PFSK-1 (cell line): Measurements from ENCODE around the gene NOX3.
A peak's percentile ranks its signal among the peaks of the same experiment; 100 is the strongest.

Source experiments
- FOXP2 ChIP-seq: optimal IDR thresholded peaks from 2 replicates; pipeline ENCODE3; 2011; ENCODE audit warnings: borderline replicate concordance, control low read depth, inconsistent platforms; ENCODE audit not compliant: insufficient read depth; ENCODE audit errors: extremely low read length, extremely low read depth
- POLR2AphosphoS5 ChIP-seq: IDR thresholded peaks from 2 replicates; pipeline ENCODE4 v1.6.1; 2012; ENCODE audit warnings: low read depth, mild to moderate bottlenecking, control low read depth, low read length, moderate library complexity
- REST ChIP-seq, 2 experiments: IDR thresholded peaks; 2 replicates each; pipeline versions ENCODE4 v1.6.1 to v1.8.0; 2011 to 2012; ENCODE audit warnings: low read depth in 2 of 2, low read length in 2 of 2, control low read depth in 1 of 2, inconsistent platforms in 1 of 2, mild to moderate bottlenecking in 1 of 2, moderate library complexity in 1 of 2; ENCODE audit not compliant: insufficient read depth in 1 of 2
- SIN3A ChIP-seq: IDR thresholded peaks from 2 replicates; pipeline ENCODE4 v1.6.1; 2012; ENCODE audit warnings: mild to moderate bottlenecking, low read length, moderate library complexity, borderline replicate concordance; ENCODE audit not compliant: insufficient read depth
- TAF1 ChIP-seq: IDR thresholded peaks from 2 replicates; pipeline ENCODE4 v1.6.1; 2012; ENCODE audit warnings: low read length, control low read depth, borderline replicate concordance; ENCODE audit not compliant: insufficient read depth

NOX3 gene

GRCh38 chr6:155402656-155403304 lies 52.9 kb downstream of the NOX3 start:
- TF ChIP-seq FOXP2 (no peak), SIN3A (no peak), REST (IDR thresholded peaks at IDR 0.05; ENCODE audit: insufficient read depth in 1 of 2, low read depth in 2 of 2, low read length in 2 of 2) (no peak), POLR2AphosphoS5 (no peak), TAF1 (no peak)

- TF ChIP-seq FOXP2 (no peak), REST (IDR thresholded peaks at IDR 0.05; ENCODE audit: insufficient read depth in 1 of 2, low read depth in 2 of 2, low read length in 2 of 2) (peak in 1 of 2 experiments; percentile 50; a peak in 1 of 4 replicates), SIN3A (no peak), TAF1 (no peak)
Observed at GRCh38 chr6:155400654-155400965, 55.0 kb downstream of the NOX3 start.

- TF ChIP-seq SIN3A, result no peak
- no peak for TF ChIP-seq REST (IDR thresholded peaks at IDR 0.05; ENCODE audit: insufficient read depth in 1 of 2, low read depth in 2 of 2, low read length in 2 of 2)
- no peak for TF ChIP-seq TAF1
- TF ChIP-seq FOXP2, result no peak
- no peak for TF ChIP-seq POLR2AphosphoS5
Observed at GRCh38 chr6:155399745-155400653, 55.6 kb downstream of the NOX3 start.

GRCh38 chr6:155399062-155399744 lies 56.4 kb downstream of the NOX3 start:
- TF ChIP-seq REST (IDR thresholded peaks at IDR 0.05; ENCODE audit: insufficient read depth in 1 of 2, low read depth in 2 of 2, low read length in 2 of 2) (no peak), FOXP2 (no peak), SIN3A (no peak), TAF1 (no peak), POLR2AphosphoS5 (no peak)
